GM19023 (cell line): ENCODE measurements around the gene TMEM217.

ENCODE experiments used
- ATAC-seq: cut with Tn5 transposase; IDR thresholded peaks from one replicate; pipeline ENCODE4 v1.9.1; 2021; ENCODE audit warnings: mild to moderate bottlenecking, moderate library complexity; ENCODE audit not compliant: unreplicated experiment

Gene TMEM217

GRCh38 chr6:37244430-37245310 lies 13.3 kb downstream of the TMEM217 start:
- no peak for ATAC-seq

- ATAC-seq = no peak
Measured at GRCh38 chr6:37243816-37244370, 14.1 kb downstream of the TMEM217 start.

GRCh38 chr6:37243131-37243815 lies 14.7 kb downstream of the TMEM217 start:
- no peak for ATAC-seq

GRCh38 chr6:37242429-37243052 lies 15.4 kb downstream of the TMEM217 start:
- ATAC-seq = no peak

GRCh38 chr6:37241775-37242428 lies 16.0 kb downstream of the TMEM217 start:
- ATAC-seq = no peak

- no peak for ATAC-seq
Measured at GRCh38 chr6:37241131-37241530, 16.8 kb downstream of the TMEM217 start.

- ATAC-seq = no peak
Measured at GRCh38 chr6:37239950-37240713, 17.8 kb downstream of the TMEM217 start.

GRCh38 chr6:37239526-37239925 lies 18.4 kb downstream of the TMEM217 start:
- ATAC-seq = no peak

- no peak for ATAC-seq
Measured at GRCh38 chr6:37238381-37238780, 19.6 kb downstream of the TMEM217 start.

GRCh38 chr6:37237789-37238188 lies 20.2 kb downstream of the TMEM217 start:
- no peak for ATAC-seq

- ATAC-seq = no peak
Measured at GRCh38 chr6:37236921-37237320, 21.0 kb downstream of the TMEM217 start.

GRCh38 chr6:37233541-37233940 lies 24.4 kb downstream of the TMEM217 start:
- ATAC-seq = no peak

GRCh38 chr6:37232430-37233017 lies 25.4 kb downstream of the TMEM217 start:
- no peak for ATAC-seq

GRCh38 chr6:37230104-37230503 lies 27.8 kb downstream of the TMEM217 start:
- ATAC-seq = no peak

- no peak for ATAC-seq
Measured at GRCh38 chr6:37225350-37226169, 32.4 kb downstream of the TMEM217 start.

- ATAC-seq = no peak
Measured at GRCh38 chr6:37222992-37223391, 35.0 kb downstream of the TMEM217 start.

GRCh38 chr6:37222125-37222967 lies 35.6 kb downstream of the TMEM217 start:
- peak; percentile 93 for ATAC-seq

GRCh38 chr6:37221585-37222124 lies 36.3 kb downstream of the TMEM217 start:
- ATAC-seq = no peak
